ENCODE results near the gene ABCB9.

DNA sequence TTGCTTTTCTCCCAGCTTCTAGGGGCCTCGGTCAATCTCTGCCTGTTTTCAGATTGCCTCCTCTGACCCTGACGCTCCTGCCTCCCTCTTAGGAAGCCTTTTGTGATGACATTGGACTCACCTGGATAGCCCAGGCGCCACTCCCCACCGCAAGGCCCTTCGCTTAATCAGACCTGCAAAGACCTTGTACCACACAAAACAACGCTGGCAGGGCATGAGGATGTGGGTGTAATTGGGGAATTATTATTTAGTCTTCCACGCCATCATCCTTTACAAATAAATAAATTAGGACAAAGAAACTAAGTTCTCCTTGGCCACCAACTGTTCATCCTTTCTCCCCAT is 62.6 kb downstream of the ABCB9 start:
- TF ChIP-seq, protein P1, sequence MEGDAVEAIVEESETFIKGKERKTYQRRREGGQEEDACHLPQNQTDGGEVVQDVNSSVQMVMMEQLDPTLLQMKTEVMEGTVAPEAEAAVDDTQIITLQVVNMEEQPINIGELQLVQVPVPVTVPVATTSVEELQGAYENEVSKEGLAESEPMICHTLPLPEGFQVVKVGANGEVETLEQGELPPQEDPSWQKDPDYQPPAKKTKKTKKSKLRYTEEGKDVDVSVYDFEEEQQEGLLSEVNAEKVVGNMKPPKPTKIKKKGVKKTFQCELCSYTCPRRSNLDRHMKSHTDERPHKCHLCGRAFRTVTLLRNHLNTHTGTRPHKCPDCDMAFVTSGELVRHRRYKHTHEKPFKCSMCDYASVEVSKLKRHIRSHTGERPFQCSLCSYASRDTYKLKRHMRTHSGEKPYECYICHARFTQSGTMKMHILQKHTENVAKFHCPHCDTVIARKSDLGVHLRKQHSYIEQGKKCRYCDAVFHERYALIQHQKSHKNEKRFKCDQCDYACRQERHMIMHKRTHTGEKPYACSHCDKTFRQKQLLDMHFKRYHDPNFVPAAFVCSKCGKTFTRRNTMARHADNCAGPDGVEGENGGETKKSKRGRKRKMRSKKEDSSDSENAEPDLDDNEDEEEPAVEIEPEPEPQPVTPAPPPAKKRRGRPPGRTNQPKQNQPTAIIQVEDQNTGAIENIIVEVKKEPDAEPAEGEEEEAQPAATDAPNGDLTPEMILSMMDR (conservative IDR thresholded peaks at IDR 0.05), result no peak
- TF ChIP-seq ZFX (IDR thresholded peaks at IDR 0.05), result no peak

All from C4-2B (cell line).